Lower leg skin (tissue), 3 donors: ENCODE results near the gene ARHGAP23.

ENCODE experiments used
- POLR2A ChIP-seq, 2 donors: fragments of 450-650 bp; IDR thresholded peaks; one replicate each; pipeline ENCODE4 v1.6.1; 2016 to 2017; ENCODE audit warnings: antibody characterized with exemption in 2 of 2, mild to moderate bottlenecking in 1 of 2, moderate library complexity in 1 of 2
- TF ChIP-seq, protein P1 (sequence below), 3 donors: fragments of 450-650 bp; IDR thresholded peaks; one replicate each; pipeline ENCODE4 v1.5.1; 2016; ENCODE audit warnings: antibody characterized with exemption in 3 of 3, mild to moderate bottlenecking in 3 of 3, moderate library complexity in 2 of 3

GRCh38 chr17:38436386-38436785 is 8.1 kb downstream of the ARHGAP23 start:
- TF ChIP-seq, protein P1, sequence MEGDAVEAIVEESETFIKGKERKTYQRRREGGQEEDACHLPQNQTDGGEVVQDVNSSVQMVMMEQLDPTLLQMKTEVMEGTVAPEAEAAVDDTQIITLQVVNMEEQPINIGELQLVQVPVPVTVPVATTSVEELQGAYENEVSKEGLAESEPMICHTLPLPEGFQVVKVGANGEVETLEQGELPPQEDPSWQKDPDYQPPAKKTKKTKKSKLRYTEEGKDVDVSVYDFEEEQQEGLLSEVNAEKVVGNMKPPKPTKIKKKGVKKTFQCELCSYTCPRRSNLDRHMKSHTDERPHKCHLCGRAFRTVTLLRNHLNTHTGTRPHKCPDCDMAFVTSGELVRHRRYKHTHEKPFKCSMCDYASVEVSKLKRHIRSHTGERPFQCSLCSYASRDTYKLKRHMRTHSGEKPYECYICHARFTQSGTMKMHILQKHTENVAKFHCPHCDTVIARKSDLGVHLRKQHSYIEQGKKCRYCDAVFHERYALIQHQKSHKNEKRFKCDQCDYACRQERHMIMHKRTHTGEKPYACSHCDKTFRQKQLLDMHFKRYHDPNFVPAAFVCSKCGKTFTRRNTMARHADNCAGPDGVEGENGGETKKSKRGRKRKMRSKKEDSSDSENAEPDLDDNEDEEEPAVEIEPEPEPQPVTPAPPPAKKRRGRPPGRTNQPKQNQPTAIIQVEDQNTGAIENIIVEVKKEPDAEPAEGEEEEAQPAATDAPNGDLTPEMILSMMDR (IDR thresholded peaks at IDR 0.05), result no peak
- TF ChIP-seq POLR2A (IDR thresholded peaks at IDR 0.05), result no peak
